Chondrocyte (in vitro differentiated cells): ENCODE measurements around the gene KREMEN1. TPM values are rescaled to one million over a fixed set of nuclear protein-coding genes. Genes with fewer than 3 reads are reported as not detected.

Experiments
- DNase-seq: peaks from one replicate; pipeline ENCODE4 v3.0.0; 2021; ENCODE audit warnings: mixed read lengths, low spot score
- H3K27ac Mint-ChIP-seq: one replicate; pipeline ENCODE4 v1.8.0; 2021; ENCODE audit warnings: mild to moderate bottlenecking, moderate library complexity, mixed read lengths; ENCODE audit not compliant: unreplicated experiment
- H3K27me3 Mint-ChIP-seq: 2 replicates; pipeline ENCODE4 v1.8.0; 2021; ENCODE audit warnings: low read depth, mixed read lengths
- H3K36me3 Mint-ChIP-seq: 2 replicates; pipeline ENCODE4 v1.8.0; 2021; ENCODE audit warnings: low read depth, mixed read lengths
- H3K4me1 Mint-ChIP-seq: 2 replicates; pipeline ENCODE4 v1.8.0; 2021; ENCODE audit warnings: low read depth, mild to moderate bottlenecking, mixed read lengths
- H3K4me3 Mint-ChIP-seq: one replicate; pipeline ENCODE4 v1.8.0; 2021; ENCODE audit warnings: mild to moderate bottlenecking, moderate library complexity, mixed read lengths; ENCODE audit not compliant: unreplicated experiment
- H3K9me3 Mint-ChIP-seq: 2 replicates; pipeline ENCODE4 v1.8.0; 2021; ENCODE audit warnings: low read depth, mixed read lengths
- CTCF ChIP-seq: fragments of 200-600 bp; sonication (generic); IDR thresholded peaks from 2 replicates; pipeline ENCODE4 v1.5.0; 2021; ENCODE audit warnings: antibody characterized with exemption, mild to moderate bottlenecking, moderate library complexity
- total RNA-seq: library from RNA; stranded (reverse); gene quantifications from 3 replicates; pipeline ENCODE4 v1.2.1, GENCODE V29; 2021

Gene KREMEN1
- total RNA-seq, 1 donor from 2014 or later: 7.3 TPM

- H3K4me3 Mint-ChIP-seq: no peak overlapping the region
- H3K27me3 Mint-ChIP-seq: peaks cover 6% of the 10 kb centered on the region
- no peaks in the 10 kb centered on the region for H3K9me3 Mint-ChIP-seq
- H3K4me1 Mint-ChIP-seq: no peaks in the 10 kb centered on the region
- no peak overlapping the region for H3K27ac Mint-ChIP-seq
- H3K36me3 Mint-ChIP-seq: no peaks in the 10 kb centered on the region
- DNase-seq: no peak
- no peak for TF ChIP-seq CTCF
Observed at GRCh38 chr22:29060931-29061330, 11.9 kb upstream of the KREMEN1 start.

- Mint-ChIP-seq H3K27ac (no peak within 1 kb of the TSS), H3K9me3 (no peaks in the 10 kb centered on the region), H3K4me3 (no peak within 1 kb of the TSS), H3K36me3 (no peaks in the 10 kb centered on the region), H3K4me1 (no peaks in the 10 kb centered on the region), H3K27me3 (peaks cover 7% of the 10 kb centered on the region)
- no peak for DNase-seq
- TF ChIP-seq CTCF: no peak
Observed at GRCh38 chr22:29061773-29062172, 11.1 kb upstream of the KREMEN1 start, which contains the start of gene C22orf31. Gene C22orf31, minus strand, starts transcription at chr22:29061831. Its CDS starts 39 bp downstream, at chr22:29061792.

- Mint-ChIP-seq H3K9me3 (no peaks in the 10 kb centered on the region), H3K27me3 (peaks cover 8% of the 10 kb centered on the region), H3K4me3 (no peak overlapping the region), H3K4me1 (no peaks in the 10 kb centered on the region), H3K36me3 (no peaks in the 10 kb centered on the region), H3K27ac (no peak overlapping the region)
- no peak for TF ChIP-seq CTCF
- no peak for DNase-seq
Observed at GRCh38 chr22:29062286-29062821, 10.5 kb upstream of the KREMEN1 start.

GRCh38 chr22:29065468-29066190 lies 7.2 kb upstream of the KREMEN1 start:
- no peak overlapping the region for H3K27ac Mint-ChIP-seq
- H3K27me3 Mint-ChIP-seq: peaks cover 10% of the 10 kb centered on the region
- no peaks in the 10 kb centered on the region for H3K4me1 Mint-ChIP-seq
- H3K4me3 Mint-ChIP-seq: no peak overlapping the region
- TF ChIP-seq CTCF: no peak
- no peaks in the 10 kb centered on the region for H3K36me3 Mint-ChIP-seq
- no peak for DNase-seq
- H3K9me3 Mint-ChIP-seq: no peaks in the 10 kb centered on the region

GRCh38 chr22:29069463-29069862 lies 3.4 kb upstream of the KREMEN1 start:
- Mint-ChIP-seq H3K27me3 (peaks cover 10% of the 10 kb centered on the region), H3K9me3 (no peaks in the 10 kb centered on the region), H3K27ac (no peak overlapping the region), H3K4me3 (no peak overlapping the region), H3K36me3 (no peaks in the 10 kb centered on the region), H3K4me1 (peaks cover 15% of the 10 kb centered on the region)
- no peak for DNase-seq
- no peak for TF ChIP-seq CTCF
